HG03064 (cell line): ENCODE measurements around the gene LRRC37B.
"Not testable (repeated sequence)": the region's sequence is repeated elsewhere in the genome, so short reads cannot be mapped to it uniquely, and the experiment has no call there.

Experiments used
- ATAC-seq: cut with Tn5 transposase; IDR thresholded peaks from one replicate; pipeline ENCODE4 v1.9.1; 2021; ENCODE audit warnings: low read depth; ENCODE audit not compliant: unreplicated experiment

Gene LRRC37B

DNA sequence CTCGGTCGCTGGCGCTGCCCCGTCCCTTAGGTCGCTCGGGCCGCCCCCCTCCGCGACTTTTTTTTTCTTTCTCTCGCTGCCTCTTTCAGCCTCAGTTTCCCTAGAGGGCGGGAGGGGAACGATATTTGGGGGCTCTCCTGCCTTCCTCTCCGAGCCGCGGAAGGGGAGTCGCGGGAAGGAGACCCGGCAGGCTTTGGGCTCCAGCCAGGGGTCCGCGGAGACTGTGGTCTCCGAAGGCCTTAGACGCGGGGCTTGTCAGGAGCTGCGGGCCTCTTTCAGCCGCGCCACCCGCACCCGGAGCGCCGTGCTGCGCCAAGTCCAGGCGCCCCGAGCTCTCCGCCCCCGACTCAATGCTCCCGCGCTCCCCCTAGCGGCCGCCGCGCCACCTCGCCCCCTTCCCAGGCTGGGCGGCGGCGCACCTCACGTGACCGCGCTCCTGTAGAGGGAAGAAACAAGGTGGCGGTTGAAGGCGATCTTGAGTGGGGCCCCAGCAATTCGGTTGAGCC is at the start of gene LRRC37B:
LRRC37B (plus strand) TSS at position 427 of the 506 bp plus-strand sequence. CDS start 14,010 bp downstream, outside the sequence.
- peak; percentile 69 for ATAC-seq

DNA sequence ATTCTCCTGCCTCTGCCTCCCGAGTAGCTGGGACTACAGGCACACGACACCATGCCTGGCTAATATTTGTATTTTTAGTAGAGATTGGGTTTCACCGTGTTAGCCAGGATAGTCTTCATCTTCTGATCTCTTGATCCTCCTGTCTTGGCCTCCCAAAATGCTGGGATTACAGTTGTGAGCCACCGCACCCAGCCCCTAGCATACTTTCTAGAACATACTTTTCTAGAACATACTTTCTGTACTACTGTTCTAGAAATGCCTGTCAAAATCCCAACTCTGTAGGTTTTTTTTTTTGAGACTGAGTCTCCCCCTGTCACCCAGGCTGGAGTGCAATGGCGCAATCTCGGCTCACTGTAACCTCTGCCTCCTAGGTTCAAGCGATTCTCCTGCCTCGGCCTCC is 43.1 kb upstream of the LRRC37B start:
- ATAC-seq: not testable (repeated sequence)

DNA sequence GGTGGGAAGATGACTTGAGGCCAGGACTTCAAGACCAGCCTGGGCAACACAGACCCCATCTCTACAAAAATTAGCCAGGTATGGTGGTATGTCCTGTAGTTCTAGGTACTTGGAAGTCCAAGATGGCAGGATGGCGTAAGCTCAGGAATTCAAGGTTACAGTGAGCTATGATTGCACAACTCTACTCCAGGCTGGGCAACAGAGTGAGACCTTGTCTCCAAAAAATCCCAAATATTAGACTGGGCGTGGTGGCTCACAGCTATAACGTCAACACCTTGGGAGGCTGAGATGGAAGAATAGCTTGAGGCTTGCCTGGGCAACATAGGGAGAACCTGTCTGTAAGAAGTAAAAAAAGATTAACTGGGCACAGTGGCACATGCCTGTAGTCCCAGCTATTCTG is 39.5 kb upstream of the LRRC37B start:
- no peak for ATAC-seq

DNA sequence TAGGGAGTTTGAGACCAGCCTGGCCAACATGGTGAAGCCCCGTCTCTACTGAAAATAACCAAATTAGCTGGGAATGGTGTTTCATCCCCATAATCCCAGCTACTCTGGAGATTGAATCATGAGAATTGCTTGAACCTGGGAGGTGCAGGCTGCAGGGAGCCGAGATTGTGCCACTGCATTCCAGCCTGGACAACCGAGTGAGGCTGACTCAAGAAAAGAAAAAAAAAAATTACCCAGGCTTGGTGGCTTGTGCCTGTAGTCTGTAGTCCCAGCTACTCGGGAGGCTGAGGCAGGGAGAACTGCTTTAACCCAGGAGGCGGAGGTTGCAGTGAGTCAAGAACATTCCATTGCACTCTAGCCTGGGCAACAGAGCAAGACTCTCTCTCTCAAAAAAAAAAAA is 36.8 kb upstream of the LRRC37B start:
- ATAC-seq: not testable (repeated sequence)

DNA sequence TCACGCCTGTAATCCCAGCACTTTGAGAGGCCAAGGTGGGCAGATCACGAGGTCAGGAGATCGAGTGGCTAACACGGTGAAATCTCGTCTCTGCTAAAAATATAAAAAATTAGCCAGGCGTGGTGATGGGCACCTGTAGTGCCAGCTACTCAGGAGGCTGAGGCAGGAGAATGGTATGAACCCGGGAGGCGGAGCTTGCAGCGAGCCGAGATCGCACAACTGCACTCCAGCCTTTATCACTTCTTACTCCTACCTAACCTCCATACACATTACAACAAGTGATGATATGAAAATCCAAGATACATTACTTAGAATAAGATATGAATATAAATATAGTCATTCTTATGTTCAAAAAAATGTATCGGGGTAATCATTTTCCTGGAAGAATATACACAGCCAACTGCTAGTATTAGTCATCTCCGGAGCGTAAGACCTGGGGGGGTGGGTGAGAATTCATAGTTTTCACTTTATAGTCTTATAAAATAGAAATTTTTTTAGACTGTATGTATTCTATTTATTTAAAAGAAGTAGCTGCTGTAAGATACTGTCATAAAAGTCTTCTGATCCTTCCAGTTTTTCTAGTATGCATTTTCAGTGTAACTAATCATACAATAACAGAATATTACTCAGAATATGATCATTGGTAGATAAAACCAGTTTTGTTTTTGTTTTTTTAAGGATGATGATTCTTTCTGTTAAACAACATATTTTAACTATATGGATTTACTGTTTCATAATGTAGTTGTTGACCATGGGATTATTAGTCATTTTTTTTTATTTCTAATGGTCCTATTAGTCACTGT is 32.7 kb upstream of the LRRC37B start:
- not testable (repeated sequence) for ATAC-seq

GRCh38 chr17:31975391-31975790 is 31.8 kb upstream of the LRRC37B start:
- not testable (repeated sequence) for ATAC-seq

- not testable (repeated sequence) for ATAC-seq
These were observed 15.4 kb upstream of the LRRC37B start for GRCh38 chr17:31991821-31992220.

GRCh38 chr17:31997005-31997404 is 10.2 kb upstream of the LRRC37B start:
- ATAC-seq: no peak

DNA sequence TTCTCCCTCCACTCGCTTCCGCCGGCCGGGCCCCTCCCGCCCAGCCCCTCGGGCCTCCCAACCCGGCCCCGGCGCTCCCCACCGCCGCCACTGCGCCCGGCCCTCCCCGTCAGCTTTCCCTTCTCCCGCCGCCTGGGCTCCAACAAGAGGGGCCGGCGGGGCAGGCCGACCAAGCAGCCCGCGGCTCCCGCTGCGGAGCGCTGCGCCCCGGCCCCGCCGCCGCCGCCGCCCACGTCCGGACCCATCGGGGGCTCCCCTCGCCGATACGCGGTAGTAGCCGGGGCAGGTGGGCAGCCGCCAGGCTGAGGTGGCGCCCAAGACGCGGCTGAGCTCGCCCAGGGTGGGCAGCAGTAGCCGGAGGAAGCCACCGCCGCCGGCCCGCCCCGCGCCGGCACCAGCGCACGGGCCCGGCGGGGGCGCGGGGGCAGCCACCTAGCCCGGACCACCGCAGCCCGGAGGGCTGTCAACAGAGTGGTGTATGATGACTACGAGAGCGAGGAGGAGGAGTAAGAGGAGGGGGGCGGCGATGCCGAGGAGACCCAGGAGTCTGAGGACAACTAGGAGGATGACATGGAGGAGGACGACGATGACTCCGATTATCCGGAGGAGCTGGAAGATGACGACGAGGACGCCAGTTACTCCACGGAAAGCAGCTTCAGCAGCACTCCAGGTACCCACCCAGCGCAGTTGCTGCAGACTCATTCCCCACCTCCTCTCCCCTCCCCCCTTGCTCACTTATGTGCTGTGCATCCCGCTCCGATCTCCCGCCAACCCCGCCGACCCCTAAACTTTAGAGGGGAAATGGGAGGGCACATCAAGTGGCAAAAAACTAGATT is 498 bp downstream of the LRRC37B start:
- peak; percentile 27 for ATAC-seq

- ATAC-seq: no peak
These were observed 2.0 kb downstream of the LRRC37B start for GRCh38 chr17:32009262-32009542.

DNA sequence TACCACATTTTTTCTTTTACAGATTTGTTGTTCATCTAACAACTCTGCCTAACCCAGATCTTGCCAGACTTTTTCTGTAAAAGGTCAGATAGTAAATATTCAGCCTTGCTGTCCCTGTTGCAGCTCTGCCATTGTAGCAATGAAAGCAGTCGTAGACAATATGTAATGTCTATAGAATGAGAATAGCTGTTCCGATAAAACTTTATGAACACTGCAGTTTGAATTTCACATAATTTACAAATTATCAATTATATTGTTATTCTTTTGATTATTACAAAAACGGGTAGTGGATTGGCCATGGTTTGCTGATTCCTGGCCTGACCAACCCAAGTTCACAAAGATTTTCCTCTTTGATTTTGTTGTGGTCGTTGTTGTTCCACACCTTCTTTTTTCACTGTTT is 2.9 kb downstream of the LRRC37B start:
- ATAC-seq: no peak

- ATAC-seq: no peak
These were observed 8.2 kb downstream of the LRRC37B start for GRCh38 chr17:32015245-32016013.

DNA sequence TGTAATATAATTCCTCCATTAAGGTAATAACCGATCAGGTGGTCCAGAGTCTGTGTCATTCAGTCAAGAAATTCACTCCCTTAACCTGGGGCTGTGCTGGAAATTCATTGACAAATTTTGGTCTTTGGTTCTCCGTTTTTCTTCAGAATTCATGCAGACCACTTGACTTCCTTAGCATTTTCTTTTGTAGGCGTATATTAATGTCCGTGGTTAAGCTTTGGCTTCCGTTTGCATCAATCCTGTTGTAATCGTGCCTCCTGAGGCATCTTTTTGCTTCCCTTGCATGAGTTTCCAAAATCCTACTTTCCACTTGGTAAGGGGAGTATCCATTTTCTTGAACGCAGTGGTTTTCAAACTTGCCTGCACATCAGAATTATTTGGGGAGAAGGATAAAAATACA is 9.0 kb downstream of the LRRC37B start:
- no peak for ATAC-seq

DNA sequence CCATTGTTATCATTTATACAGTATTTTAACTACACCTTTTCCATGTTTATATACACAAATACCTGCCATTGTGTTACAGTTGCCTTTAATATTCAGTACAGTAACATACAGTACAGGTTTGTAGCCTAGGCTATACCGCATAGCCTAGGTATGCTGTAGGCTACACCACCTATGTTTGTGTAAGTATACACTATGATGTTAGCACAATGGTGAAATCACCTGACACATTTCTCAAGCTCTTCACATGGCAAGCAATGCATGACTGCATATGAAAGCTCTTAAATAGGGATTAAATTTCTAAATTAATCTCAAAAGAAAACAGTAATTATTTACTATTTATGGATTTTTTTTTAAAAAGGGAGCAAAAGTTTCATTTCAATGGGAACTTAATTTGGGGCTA is 12.0 kb downstream of the LRRC37B start:
- no peak for ATAC-seq

DNA sequence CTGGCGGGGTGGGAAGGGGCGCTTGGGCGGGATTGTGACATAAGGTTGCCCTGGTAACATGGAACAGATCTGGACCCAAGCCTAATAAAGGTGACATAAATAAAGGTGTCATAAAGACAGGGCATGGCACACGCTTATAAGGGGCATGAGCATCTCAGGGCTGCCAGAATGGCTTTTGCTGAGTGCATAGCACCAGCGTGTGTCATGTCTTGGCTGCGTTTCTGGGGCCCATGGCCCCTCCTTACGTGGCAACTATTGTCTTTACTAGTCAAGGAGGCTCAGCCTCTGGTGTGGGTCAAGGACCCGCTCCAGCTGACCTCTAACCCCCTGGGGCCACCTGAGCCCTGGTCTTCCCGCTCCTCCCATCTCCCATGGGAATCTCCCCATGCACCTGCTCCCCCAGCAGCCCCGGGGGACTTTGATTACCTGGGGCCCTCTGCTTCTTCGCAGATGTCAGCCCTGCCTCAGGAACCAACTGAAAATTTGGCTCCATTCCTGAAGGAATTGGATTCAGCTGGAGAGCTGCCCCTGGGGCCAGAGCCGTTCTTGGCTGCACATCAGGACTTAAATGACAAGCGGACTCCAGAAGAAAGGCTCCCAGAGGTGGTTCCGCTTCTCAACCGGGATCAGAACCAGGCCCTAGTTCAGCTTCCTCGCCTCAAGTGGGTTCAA is 13.9 kb downstream of the LRRC37B start:
- ATAC-seq: no peak

DNA sequence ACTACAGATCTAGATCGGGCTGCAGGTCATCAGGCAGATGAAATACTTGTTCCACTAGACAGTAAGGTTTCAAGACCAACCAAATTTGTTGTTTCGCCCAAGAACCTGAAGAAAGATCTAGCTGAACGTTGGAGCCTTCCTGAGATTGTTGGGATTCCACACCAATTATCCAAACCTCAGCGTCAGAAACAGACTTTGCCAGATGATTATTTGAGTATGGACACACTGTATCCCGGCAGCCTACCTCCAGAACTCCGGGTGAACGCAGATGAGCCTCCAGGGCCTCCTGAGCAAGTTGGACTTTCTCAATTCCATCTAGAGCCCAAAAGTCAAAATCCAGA is 14.4 kb downstream of the LRRC37B start:
- no peak for ATAC-seq

DNA sequence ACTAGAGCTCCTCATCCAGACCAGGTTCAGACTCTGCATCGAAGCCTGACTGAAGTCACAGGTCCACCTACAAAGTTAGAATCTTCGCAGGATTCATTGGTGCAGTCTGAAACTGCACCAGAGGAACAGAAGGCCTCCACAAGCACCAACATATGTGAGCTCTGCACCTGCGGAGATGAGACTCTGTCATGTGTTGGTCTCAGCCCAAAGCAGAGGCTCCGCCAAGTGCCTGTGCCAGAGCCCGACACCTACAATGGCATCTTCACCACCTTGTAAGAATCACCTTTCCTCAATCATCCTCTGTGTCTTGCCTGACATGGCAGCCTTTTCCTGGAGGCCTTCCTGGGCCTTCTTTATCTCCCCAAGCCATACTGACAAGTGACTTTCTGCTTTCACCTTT is 15.4 kb downstream of the LRRC37B start:
- not testable (repeated sequence) for ATAC-seq

DNA sequence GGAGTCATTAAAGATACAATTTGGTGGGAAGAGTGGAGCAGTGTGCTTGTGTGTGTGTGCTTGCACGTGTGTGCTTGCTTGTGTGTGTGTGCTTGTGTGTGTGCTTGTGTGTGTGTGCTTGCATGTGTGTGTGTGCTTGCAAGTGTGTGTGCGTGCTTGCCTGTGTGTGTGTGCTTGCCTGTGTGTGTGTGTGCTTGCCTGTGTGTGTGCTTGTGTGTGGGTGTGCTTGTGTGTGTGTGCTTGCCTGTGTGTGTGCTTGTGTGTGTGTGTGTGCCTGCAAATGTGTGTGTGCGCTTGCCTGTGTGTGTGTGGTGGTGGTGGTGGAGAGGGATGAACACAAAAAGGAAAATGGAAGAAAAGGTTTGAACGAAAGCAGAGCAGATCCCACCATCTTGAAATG is 20.1 kb downstream of the LRRC37B start:
- not testable (repeated sequence) for ATAC-seq

GRCh38 chr17:32033223-32033622 is 26.0 kb downstream of the LRRC37B start:
- ATAC-seq: no peak

DNA sequence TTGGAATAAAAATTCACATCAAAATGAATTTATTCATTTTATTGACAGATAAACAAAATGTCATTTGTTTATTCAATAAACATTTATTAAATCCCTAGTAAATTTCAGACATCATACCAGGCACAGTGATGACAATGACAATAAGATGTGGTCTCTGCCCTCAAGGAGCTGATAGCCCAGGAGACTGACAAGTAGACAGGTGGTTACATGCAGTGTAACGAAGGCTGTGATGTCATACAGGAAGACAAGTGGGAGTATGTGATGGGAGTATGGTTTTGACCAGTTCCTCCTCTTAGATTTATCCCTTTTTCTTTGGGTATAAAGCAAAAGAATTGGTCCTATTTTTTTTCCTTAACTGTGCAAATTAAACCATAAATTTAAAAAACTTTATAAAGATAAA is 26.6 kb downstream of the LRRC37B start:
- not testable (repeated sequence) for ATAC-seq
